ENCODE data around the gene IFT88.

IFT88 gene

GRCh38 chr13:20664351-20664750 is 97.4 kb downstream of the IFT88 start:
- DNase-seq (ENCODE audit: low read depth in 1 of 2, low spot score in 1 of 2): no peak

GRCh38 chr13:20666948-20667347 is 100.0 kb downstream of the IFT88 start:
- Histone ChIP-seq H3K27ac (replicated peaks) (no peak overlapping the region), H3K4me3 (replicated peaks; ENCODE audit: insufficient read depth, low read length) (no peak overlapping the region), H3K27me3 (ENCODE audit: insufficient read depth, poor library complexity, severe bottlenecking) (no peaks in the 10 kb centered on the region)
- TF ChIP-seq SPI1 (IDR thresholded peaks at IDR 0.05; ENCODE audit: borderline replicate concordance, low read depth) (no peak), POLR2AphosphoS5 (IDR thresholded peaks at IDR 0.05; ENCODE audit: low read depth) (no peak), CTCF (IDR thresholded peaks at IDR 0.05; ENCODE audit: insufficient read depth, low read length) (no peak), GABPA (IDR thresholded peaks at IDR 0.05; ENCODE audit: low read depth) (no peak)
- no peak for DNase-seq (ENCODE audit: low read depth in 1 of 2, low spot score in 1 of 2)

More at GRCh38 chr13:20664351-20664750, 97.4 kb downstream of the IFT88 start:
- no peaks in the 10 kb centered on the region for H3K27me3 ChIP-seq (ENCODE audit: insufficient read depth, poor library complexity, severe bottlenecking)
- TF ChIP-seq POLR2AphosphoS5 (IDR thresholded peaks at IDR 0.05; ENCODE audit: low read depth) (no peak), REST (IDR thresholded peaks at IDR 0.05; ENCODE audit: insufficient replicate concordance, low read depth) (no peak), CTCF (IDR thresholded peaks at IDR 0.05; ENCODE audit: insufficient read depth, low read length) (no peak), SPI1 (IDR thresholded peaks at IDR 0.05; ENCODE audit: borderline replicate concordance, low read depth) (no peak), GABPA (IDR thresholded peaks at IDR 0.05; ENCODE audit: low read depth) (no peak)
- no peak overlapping the region for H3K27ac ChIP-seq (replicated peaks)
- H3K4me3 ChIP-seq (replicated peaks; ENCODE audit: insufficient read depth, low read length): no peak overlapping the region

GRCh38 chr13:20667857-20668437 is 101.0 kb downstream of the IFT88 start:
- TF ChIP-seq GABPA (IDR thresholded peaks at IDR 0.05; ENCODE audit: low read depth) (no peak), REST (IDR thresholded peaks at IDR 0.05; ENCODE audit: insufficient replicate concordance, low read depth) (no peak), POLR2AphosphoS5 (IDR thresholded peaks at IDR 0.05; ENCODE audit: low read depth) (no peak), CTCF (IDR thresholded peaks at IDR 0.05; ENCODE audit: insufficient read depth, low read length) (no peak), SPI1 (IDR thresholded peaks at IDR 0.05; ENCODE audit: borderline replicate concordance, low read depth) (no peak)
- no peaks in the 10 kb centered on the region for H3K27me3 ChIP-seq (ENCODE audit: insufficient read depth, poor library complexity, severe bottlenecking)
- no peak overlapping the region for H3K4me3 ChIP-seq (replicated peaks; ENCODE audit: insufficient read depth, low read length)
- no peak overlapping the region for H3K27ac ChIP-seq (replicated peaks)
- no peak for DNase-seq (ENCODE audit: low read depth in 1 of 2, low spot score in 1 of 2)

- no peak for DNase-seq (ENCODE audit: low read depth in 1 of 2, low spot score in 1 of 2)
- no peak overlapping the region for H3K27ac ChIP-seq (replicated peaks)
- H3K4me3 ChIP-seq (replicated peaks; ENCODE audit: insufficient read depth, low read length): no peak overlapping the region
- H3K27me3 ChIP-seq (ENCODE audit: insufficient read depth, poor library complexity, severe bottlenecking): no peaks in the 10 kb centered on the region
- TF ChIP-seq POLR2AphosphoS5 (IDR thresholded peaks at IDR 0.05; ENCODE audit: low read depth) (no peak), SPI1 (IDR thresholded peaks at IDR 0.05; ENCODE audit: borderline replicate concordance, low read depth) (no peak), REST (IDR thresholded peaks at IDR 0.05; ENCODE audit: insufficient replicate concordance, low read depth) (no peak), GABPA (IDR thresholded peaks at IDR 0.05; ENCODE audit: low read depth) (no peak), CTCF (IDR thresholded peaks at IDR 0.05; ENCODE audit: insufficient read depth, low read length) (no peak)
Measured at GRCh38 chr13:20669162-20669561, 102.2 kb downstream of the IFT88 start.

Measured in HL-60 (cell line).